Loucy (cell line): ENCODE measurements around the gene ERVK3-1.

Experiments
- EZH2phosphoT487 ChIP-seq: fragments of 200-600 bp; IDR thresholded peaks from 2 replicates; pipeline ENCODE4 v1.6.1; 2018; ENCODE audit warnings: antibody characterized with exemption, mild to moderate bottlenecking, moderate library complexity, borderline replicate concordance
- TF ChIP-seq, protein P1 (sequence below): fragments of 200-600 bp; sonication (generic); conservative IDR thresholded peaks from 2 replicates; pipeline ENCODE4 v1.5.1; 2014; ENCODE audit warnings: mild to moderate bottlenecking, antibody characterized with exemption, low read length

DNA sequence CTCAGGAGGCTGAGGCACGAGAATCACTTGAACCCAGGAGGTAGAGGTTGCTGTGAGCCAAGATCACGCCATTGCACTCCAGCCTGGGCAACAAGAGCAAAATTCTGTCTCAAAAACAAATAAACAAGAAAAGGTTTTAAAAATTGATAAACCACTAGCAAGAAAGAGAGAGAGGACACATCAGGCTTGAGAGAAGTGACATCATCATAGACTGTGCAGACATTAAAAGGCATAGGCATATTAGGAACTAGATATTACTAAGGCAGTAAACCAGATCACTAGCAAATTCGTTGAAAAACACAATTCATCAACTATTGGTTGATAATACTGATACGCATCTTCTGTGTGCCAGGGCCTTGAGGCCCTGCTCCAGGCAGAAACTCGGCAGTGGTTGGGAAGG lies 40.4 kb downstream of the ERVK3-1 start:
- TF ChIP-seq, protein P1, sequence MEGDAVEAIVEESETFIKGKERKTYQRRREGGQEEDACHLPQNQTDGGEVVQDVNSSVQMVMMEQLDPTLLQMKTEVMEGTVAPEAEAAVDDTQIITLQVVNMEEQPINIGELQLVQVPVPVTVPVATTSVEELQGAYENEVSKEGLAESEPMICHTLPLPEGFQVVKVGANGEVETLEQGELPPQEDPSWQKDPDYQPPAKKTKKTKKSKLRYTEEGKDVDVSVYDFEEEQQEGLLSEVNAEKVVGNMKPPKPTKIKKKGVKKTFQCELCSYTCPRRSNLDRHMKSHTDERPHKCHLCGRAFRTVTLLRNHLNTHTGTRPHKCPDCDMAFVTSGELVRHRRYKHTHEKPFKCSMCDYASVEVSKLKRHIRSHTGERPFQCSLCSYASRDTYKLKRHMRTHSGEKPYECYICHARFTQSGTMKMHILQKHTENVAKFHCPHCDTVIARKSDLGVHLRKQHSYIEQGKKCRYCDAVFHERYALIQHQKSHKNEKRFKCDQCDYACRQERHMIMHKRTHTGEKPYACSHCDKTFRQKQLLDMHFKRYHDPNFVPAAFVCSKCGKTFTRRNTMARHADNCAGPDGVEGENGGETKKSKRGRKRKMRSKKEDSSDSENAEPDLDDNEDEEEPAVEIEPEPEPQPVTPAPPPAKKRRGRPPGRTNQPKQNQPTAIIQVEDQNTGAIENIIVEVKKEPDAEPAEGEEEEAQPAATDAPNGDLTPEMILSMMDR: no peak
- no peak for TF ChIP-seq EZH2phosphoT487
